ENCODE measurements around the gene TVP23B.

GRCh38 chr17:18772471-18772870 is 8.5 kb upstream of the TVP23B start:
- TF ChIP-seq ZNF565 (CRISPR knock-in tag; conservative IDR thresholded peaks at IDR 0.05; ENCODE audit: low read depth) (no peak), ZNF70 (CRISPR knock-in tag; IDR thresholded peaks at IDR 0.05) (no peak), ESRRG (CRISPR knock-in tag; IDR thresholded peaks at IDR 0.05) (no peak), POU6F1 (CRISPR knock-in tag; IDR thresholded peaks at IDR 0.05; ENCODE audit: borderline replicate concordance, low read depth) (no peak), TSHZ2 (CRISPR knock-in tag; IDR thresholded peaks at IDR 0.05) (no peak), RARB (CRISPR knock-in tag; IDR thresholded peaks at IDR 0.05) (no peak), ZNF8 (CRISPR knock-in tag; IDR thresholded peaks at IDR 0.05) (no peak), ARNTL (CRISPR knock-in tag; IDR thresholded peaks at IDR 0.05; ENCODE audit: borderline replicate concordance, low read depth) (no peak), PATZ1 (CRISPR knock-in tag; IDR thresholded peaks at IDR 0.05; ENCODE audit: borderline replicate concordance) (no peak), TOX (CRISPR knock-in tag; IDR thresholded peaks at IDR 0.05; ENCODE audit: borderline replicate concordance) (no peak)

All from SK-N-SH treated with all-trans-retinoic acid at 6 μM for 48 hours (cell line).